Activated CD8-positive, alpha-beta memory T cell treated with anti-CD3 and anti-CD28 coated beads, Interleukin-2, amount 50 U/mL, for 4 hours (primary cell): Measurements from ENCODE around the gene SBK3.
"Not testable (repeated sequence)": the region's sequence is repeated elsewhere in the genome, so short reads cannot be mapped to it uniquely, and the experiment has no call there.

Source experiments
- DNase-seq: peaks from one replicate; pipeline ENCODE4 v3.0.0-alpha.2; 2020

SBK3 gene

GRCh38 chr19:55545443-55545842 lies at the start of gene SBK3:
Gene SBK3 (minus strand): TSS chr19:55545543. CDS start chr19:55545543, 0 bp downstream.
- no peak for DNase-seq

- no peak for DNase-seq
Observed at GRCh38 chr19:55593096-55593772, 47.9 kb upstream of the SBK3 start.

GRCh38 chr19:55592391-55593090 lies 47.2 kb upstream of the SBK3 start:
- no peak for DNase-seq

- DNase-seq = no peak
Observed at GRCh38 chr19:55591555-55591954, 46.2 kb upstream of the SBK3 start.

- no peak for DNase-seq
Observed at GRCh38 chr19:55590617-55591016, 45.3 kb upstream of the SBK3 start.

GRCh38 chr19:55590109-55590508 lies 44.8 kb upstream of the SBK3 start:
- DNase-seq = no peak

GRCh38 chr19:55588738-55589137 lies 43.4 kb upstream of the SBK3 start:
- no peak for DNase-seq

- peak; percentile 90 for DNase-seq
Observed at GRCh38 chr19:55586976-55587668, 41.8 kb upstream of the SBK3 start.

- DNase-seq = peak; percentile 53
Observed at GRCh38 chr19:55585658-55586339, 40.5 kb upstream of the SBK3 start.

GRCh38 chr19:55584871-55585270 lies 39.5 kb upstream of the SBK3 start:
- no peak for DNase-seq

GRCh38 chr19:55583897-55584296 lies 38.6 kb upstream of the SBK3 start:
- DNase-seq = not testable (repeated sequence)

GRCh38 chr19:55582284-55582683 lies 36.9 kb upstream of the SBK3 start:
- not testable (repeated sequence) for DNase-seq

GRCh38 chr19:55581823-55582223 lies 36.5 kb upstream of the SBK3 start:
- DNase-seq = no peak

GRCh38 chr19:55581145-55581822 lies 35.9 kb upstream of the SBK3 start:
- DNase-seq = no peak

- DNase-seq = peak; percentile 72
Observed at GRCh38 chr19:55580628-55581144, 35.3 kb upstream of the SBK3 start, which contains the start of gene ZNF579. Gene ZNF579 (minus strand): TSS chr19:55580848. CDS start chr19:55579639, 1,209 bp downstream.

GRCh38 chr19:55579766-55580621 lies 34.7 kb upstream of the SBK3 start:
- no peak for DNase-seq

GRCh38 chr19:55578761-55579747 lies 33.7 kb upstream of the SBK3 start:
- DNase-seq = no peak

- DNase-seq = no peak
Observed at GRCh38 chr19:55578031-55578760, 32.9 kb upstream of the SBK3 start.

- DNase-seq = no peak
Observed at GRCh38 chr19:55576746-55577145, 31.4 kb upstream of the SBK3 start.
